ENCODE measurements around the gene ATE1.
"Not testable (repeated sequence)": the region's sequence is repeated elsewhere in the genome, so short reads cannot be mapped to it uniquely, and the experiment has no call there.

Gene ATE1

DNA sequence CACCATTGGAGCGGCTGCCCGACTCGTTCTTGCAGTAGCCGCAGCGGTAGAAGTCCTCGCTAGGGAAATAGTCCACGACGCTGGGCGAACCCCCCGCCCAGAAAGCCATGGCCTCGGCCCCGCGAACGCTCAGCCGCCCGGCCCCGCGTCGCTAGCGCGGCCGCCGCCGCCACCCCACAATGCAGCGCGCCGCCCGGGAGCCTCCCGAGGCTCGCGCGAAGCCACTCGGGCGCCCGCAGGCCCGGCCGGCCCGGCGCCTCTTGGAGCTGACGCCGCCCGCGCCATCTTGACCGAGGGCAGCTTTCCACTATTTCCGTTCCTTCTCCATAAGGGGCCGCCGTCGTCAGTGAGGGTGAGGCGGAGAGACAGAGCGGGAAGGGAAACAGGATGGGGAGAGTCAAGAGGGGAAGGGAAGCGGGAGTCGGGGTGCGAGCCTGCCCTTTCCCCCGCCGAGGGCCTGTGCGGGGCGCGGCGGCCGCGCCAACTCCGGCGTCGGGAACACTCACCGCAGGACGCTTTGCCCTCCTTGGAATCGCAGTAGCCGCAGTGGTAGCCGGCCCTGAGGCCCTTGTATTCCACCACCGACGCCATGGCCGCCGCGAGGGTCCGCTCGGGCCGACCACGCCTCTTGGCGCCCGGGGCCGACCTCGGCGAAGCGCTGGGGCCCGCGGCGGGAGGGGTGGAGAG is at the start of gene ATE1:
TSS of gene ATE1 (minus strand) at position 191 of the 687 bp plus-strand sequence. CDS start at position 109, 82 bp downstream.
- Histone ChIP-seq H3K4me3 (ENCODE audit: low read depth in 1 of 2, low read length in 2 of 2) (peak within 1 kb of the TSS; percentile 90 to 93), H3K4me1 (ENCODE audit: control insufficient read depth in 1 of 2, insufficient read depth in 2 of 2, low read length in 2 of 2) (peaks cover 0 to 16% of the 10 kb centered on the region in 2 donors), H3K9me3 (ENCODE audit: control insufficient read depth in 1 of 2, low read length in 2 of 2) (no peaks in the 10 kb centered on the region), H3K27me3 (ENCODE audit: low read depth, low read length) (no peaks in the 10 kb centered on the region), H3K27ac (ENCODE audit: low read length) (peak within 1 kb of the TSS; percentile 91), H3K36me3 (ENCODE audit: control insufficient read depth in 1 of 2, insufficient read depth in 2 of 2, low read length in 2 of 2) (peaks cover 0 to 2% of the 10 kb centered on the region in 2 donors)

- no peaks in the 10 kb centered on the region for H3K27me3 ChIP-seq (ENCODE audit: low read depth, low read length)
- no peaks in the 10 kb centered on the region for H3K9me3 ChIP-seq (ENCODE audit: control insufficient read depth in 1 of 2, low read length in 2 of 2)
- no peak overlapping the region for H3K27ac ChIP-seq (ENCODE audit: low read length)
- H3K4me3 ChIP-seq (ENCODE audit: low read depth in 1 of 2, low read length in 2 of 2), result no peak overlapping the region
- peaks cover 0 to 26% of the 10 kb centered on the region in 2 donors for H3K4me1 ChIP-seq (ENCODE audit: control insufficient read depth in 1 of 2, insufficient read depth in 2 of 2, low read length in 2 of 2)
- H3K36me3 ChIP-seq (ENCODE audit: control insufficient read depth in 1 of 2, insufficient read depth in 2 of 2, low read length in 2 of 2), result no peaks in the 10 kb centered on the region
Observed at GRCh38 chr10:121976607-121977006, 48.8 kb upstream of the ATE1 start.

DNA sequence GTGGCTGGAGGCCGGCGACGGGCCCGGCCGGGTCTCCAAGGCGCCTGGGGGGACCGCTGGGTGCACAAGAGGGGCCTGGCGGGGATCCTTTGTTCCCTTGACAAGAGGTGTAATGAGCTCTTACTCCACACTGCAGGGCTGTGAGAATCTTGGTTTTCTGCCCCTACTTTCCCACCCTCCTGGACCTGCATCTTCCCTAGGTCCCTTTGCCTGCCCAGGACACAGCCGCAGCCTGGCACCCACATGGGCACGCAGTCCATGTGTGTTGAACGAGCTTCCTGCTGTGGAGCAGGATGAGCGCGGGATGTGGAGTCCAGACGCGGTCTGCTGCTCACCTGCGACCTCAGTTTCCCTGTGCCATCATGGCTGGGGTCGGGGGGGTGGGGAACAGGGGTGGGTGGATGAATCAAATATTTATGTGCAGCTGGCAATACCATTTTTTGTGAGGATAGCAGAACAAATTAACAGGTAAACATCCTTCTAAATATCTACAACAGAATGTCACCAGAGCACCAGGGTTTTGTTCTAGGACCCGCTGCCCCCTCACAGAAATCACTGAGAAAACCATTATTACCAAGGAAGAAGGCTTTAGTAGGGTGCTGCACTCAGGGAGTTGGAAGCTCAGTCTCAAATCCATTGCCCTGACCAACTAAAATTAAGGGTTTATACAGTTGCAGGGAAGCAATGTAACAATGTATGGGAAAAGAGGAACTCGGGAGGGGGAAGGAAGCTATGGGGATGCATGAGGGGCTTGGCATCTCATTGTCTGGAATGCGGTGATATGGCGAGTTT is 47.7 kb upstream of the ATE1 start:
- H3K36me3 ChIP-seq (ENCODE audit: control insufficient read depth in 1 of 2, insufficient read depth in 2 of 2, low read length in 2 of 2), result peaks cover 0 to 2% of the 10 kb centered on the region in 2 donors
- no peaks in the 10 kb centered on the region for H3K9me3 ChIP-seq (ENCODE audit: control insufficient read depth in 1 of 2, low read length in 2 of 2)
- H3K4me3 ChIP-seq (ENCODE audit: low read depth in 1 of 2, low read length in 2 of 2), result peak overlapping the region; percentile 78 to 86
- H3K4me1 ChIP-seq (ENCODE audit: control insufficient read depth in 1 of 2, insufficient read depth in 2 of 2, low read length in 2 of 2), result peaks cover 0 to 26% of the 10 kb centered on the region in 2 donors
- no peaks in the 10 kb centered on the region for H3K27me3 ChIP-seq (ENCODE audit: low read depth, low read length)
- H3K27ac ChIP-seq (ENCODE audit: low read length), result peak overlapping the region; percentile 72

DNA sequence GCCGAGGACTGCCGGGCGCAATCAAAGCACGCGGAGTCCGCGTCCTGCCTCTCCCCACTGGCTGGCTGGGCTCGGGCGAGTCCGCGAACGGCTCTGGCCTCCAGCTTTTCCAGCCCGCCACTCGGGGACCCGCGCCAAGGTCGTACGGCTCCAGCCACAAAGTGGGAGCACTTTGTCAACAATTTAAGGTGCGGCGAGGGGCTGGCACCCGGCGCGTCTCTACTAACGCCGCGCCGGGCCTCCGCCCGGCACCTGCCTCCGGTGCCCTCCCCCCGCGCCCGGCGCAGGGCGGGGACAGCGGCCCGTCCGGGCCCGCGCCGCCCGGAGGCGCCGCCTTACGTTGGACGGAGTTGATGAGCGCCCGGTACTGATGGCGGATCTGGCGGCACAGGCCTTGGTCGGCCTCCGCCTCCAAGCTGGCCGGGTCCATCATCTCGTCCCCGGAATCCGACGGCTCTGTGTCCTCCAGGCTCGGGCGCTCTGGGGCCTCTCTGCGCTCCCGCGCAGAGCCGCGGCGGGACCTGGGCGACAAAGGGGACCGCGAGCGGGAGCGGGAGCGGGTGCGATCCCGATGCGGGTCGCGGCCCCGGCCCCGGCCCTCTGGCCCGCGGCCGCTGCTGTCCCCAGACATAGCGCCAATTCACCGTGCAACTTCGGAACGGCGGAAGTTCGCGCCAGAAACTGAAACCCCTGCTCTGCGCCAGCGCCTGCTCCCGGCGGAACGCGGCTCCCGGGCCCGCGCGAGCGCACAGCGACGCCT is 46.9 kb upstream of the ATE1 start, which contains the start of gene NSMCE4A:
TSS of gene NSMCE4A (minus strand) at position 683 of the 760 bp plus-strand sequence. CDS start at position 631, 52 bp downstream.
- peaks cover 0 to 26% of the 10 kb centered on the region in 2 donors for H3K4me1 ChIP-seq (ENCODE audit: control insufficient read depth in 1 of 2, insufficient read depth in 2 of 2, low read length in 2 of 2)
- no peaks in the 10 kb centered on the region for H3K27me3 ChIP-seq (ENCODE audit: low read depth, low read length)
- H3K9me3 ChIP-seq (ENCODE audit: control insufficient read depth in 1 of 2, low read length in 2 of 2), result no peaks in the 10 kb centered on the region
- H3K4me3 ChIP-seq (ENCODE audit: low read depth in 1 of 2, low read length in 2 of 2), result peak within 1 kb of the TSS; percentile 78 to 86
- peaks cover 4 to 5% of the 10 kb centered on the region in 2 donors for H3K36me3 ChIP-seq (ENCODE audit: control insufficient read depth in 1 of 2, insufficient read depth in 2 of 2, low read length in 2 of 2)
- H3K27ac ChIP-seq (ENCODE audit: low read length), result peak within 1 kb of the TSS; percentile 72

GRCh38 chr10:121974019-121974534 is 46.2 kb upstream of the ATE1 start:
- Histone ChIP-seq H3K4me1 (ENCODE audit: control insufficient read depth in 1 of 2, insufficient read depth in 2 of 2, low read length in 2 of 2) (peaks cover 0 to 26% of the 10 kb centered on the region in 2 donors), H3K27ac (ENCODE audit: low read length) (peak overlapping the region; percentile 72), H3K36me3 (ENCODE audit: control insufficient read depth in 1 of 2, insufficient read depth in 2 of 2, low read length in 2 of 2) (peaks cover 4 to 10% of the 10 kb centered on the region in 2 donors), H3K27me3 (ENCODE audit: low read depth, low read length) (no peaks in the 10 kb centered on the region), H3K9me3 (ENCODE audit: control insufficient read depth in 1 of 2, low read length in 2 of 2) (no peaks in the 10 kb centered on the region), H3K4me3 (ENCODE audit: low read depth in 1 of 2, low read length in 2 of 2) (peak overlapping the region; percentile 78 to 86)

GRCh38 chr10:121969086-121969485 is 41.3 kb upstream of the ATE1 start:
- H3K27ac ChIP-seq (ENCODE audit: low read length); H3K9me3 ChIP-seq (ENCODE audit: control insufficient read depth in 1 of 2, low read length in 2 of 2); H3K27me3 ChIP-seq (ENCODE audit: low read depth, low read length); H3K4me3 ChIP-seq (ENCODE audit: low read depth in 1 of 2, low read length in 2 of 2): not testable (repeated sequence)
- H3K36me3 ChIP-seq (ENCODE audit: control insufficient read depth in 1 of 2, insufficient read depth in 2 of 2, low read length in 2 of 2), result peaks cover 35 to 53% of the 10 kb centered on the region in 2 donors
- peaks cover 0 to 20% of the 10 kb centered on the region in 2 donors for H3K4me1 ChIP-seq (ENCODE audit: control insufficient read depth in 1 of 2, insufficient read depth in 2 of 2, low read length in 2 of 2)

- no peaks in the 10 kb centered on the region for H3K27me3 ChIP-seq (ENCODE audit: low read depth, low read length)
- H3K27ac ChIP-seq (ENCODE audit: low read length), result no peak overlapping the region
- H3K4me1 ChIP-seq (ENCODE audit: control insufficient read depth in 1 of 2, insufficient read depth in 2 of 2, low read length in 2 of 2), result no peaks in the 10 kb centered on the region
- no peaks in the 10 kb centered on the region for H3K9me3 ChIP-seq (ENCODE audit: control insufficient read depth in 1 of 2, low read length in 2 of 2)
- peaks cover 48 to 53% of the 10 kb centered on the region in 2 donors for H3K36me3 ChIP-seq (ENCODE audit: control insufficient read depth in 1 of 2, insufficient read depth in 2 of 2, low read length in 2 of 2)
- H3K4me3 ChIP-seq (ENCODE audit: low read depth in 1 of 2, low read length in 2 of 2), result no peak overlapping the region
Observed at GRCh38 chr10:121965996-121966395, 38.2 kb upstream of the ATE1 start.

DNA sequence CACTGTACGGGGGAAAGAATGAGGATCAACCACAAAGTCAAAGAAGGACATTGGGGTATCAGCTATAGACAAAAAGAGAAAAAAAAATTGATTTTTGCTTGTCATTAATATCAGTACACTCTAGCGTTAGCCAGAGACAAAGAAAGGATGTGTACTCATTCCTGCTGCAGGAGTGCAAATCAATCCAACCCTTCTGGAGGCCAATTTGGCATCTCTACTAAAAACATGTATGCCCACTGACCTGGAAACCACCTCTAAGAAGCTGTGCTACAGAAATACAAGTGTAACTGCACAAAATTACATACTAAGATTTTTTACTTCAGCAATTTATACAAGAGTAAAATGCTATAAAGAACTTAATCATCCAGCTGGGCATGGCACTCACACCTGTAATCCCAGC is 33.6 kb upstream of the ATE1 start:
- Histone ChIP-seq H3K27me3 (ENCODE audit: low read depth, low read length) (no peaks in the 10 kb centered on the region), H3K27ac (ENCODE audit: low read length) (no peak overlapping the region), H3K9me3 (ENCODE audit: control insufficient read depth in 1 of 2, low read length in 2 of 2) (no peaks in the 10 kb centered on the region), H3K36me3 (ENCODE audit: control insufficient read depth in 1 of 2, insufficient read depth in 2 of 2, low read length in 2 of 2) (peaks cover 40 to 42% of the 10 kb centered on the region in 2 donors), H3K4me1 (ENCODE audit: control insufficient read depth in 1 of 2, insufficient read depth in 2 of 2, low read length in 2 of 2) (no peaks in the 10 kb centered on the region), H3K4me3 (ENCODE audit: low read depth in 1 of 2, low read length in 2 of 2) (no peak overlapping the region)

DNA sequence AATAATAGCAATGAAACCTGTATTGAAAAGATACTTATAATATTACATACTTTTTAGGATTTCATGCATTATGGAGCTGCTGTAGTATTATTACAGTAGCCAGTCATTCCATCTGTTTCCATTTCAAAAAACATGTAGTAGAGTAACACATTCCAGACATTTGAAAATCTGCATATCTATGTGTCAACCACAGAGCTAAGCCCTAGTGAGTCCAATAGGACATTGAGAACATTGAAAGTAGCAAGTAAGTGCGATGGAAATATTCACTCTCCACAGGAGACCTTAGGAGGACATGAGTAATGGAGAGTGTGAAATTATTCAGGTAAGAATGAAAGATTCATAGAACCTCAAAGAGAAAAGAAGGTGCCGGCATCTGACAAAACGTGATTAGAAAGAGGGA is 31.8 kb upstream of the ATE1 start:
- Histone ChIP-seq H3K4me1 (ENCODE audit: control insufficient read depth in 1 of 2, insufficient read depth in 2 of 2, low read length in 2 of 2) (no peaks in the 10 kb centered on the region), H3K27ac (ENCODE audit: low read length) (no peak overlapping the region), H3K9me3 (ENCODE audit: control insufficient read depth in 1 of 2, low read length in 2 of 2) (no peaks in the 10 kb centered on the region), H3K27me3 (ENCODE audit: low read depth, low read length) (no peaks in the 10 kb centered on the region), H3K4me3 (ENCODE audit: low read depth in 1 of 2, low read length in 2 of 2) (no peak overlapping the region), H3K36me3 (ENCODE audit: control insufficient read depth in 1 of 2, insufficient read depth in 2 of 2, low read length in 2 of 2) (peaks cover 24 to 37% of the 10 kb centered on the region in 2 donors)

DNA sequence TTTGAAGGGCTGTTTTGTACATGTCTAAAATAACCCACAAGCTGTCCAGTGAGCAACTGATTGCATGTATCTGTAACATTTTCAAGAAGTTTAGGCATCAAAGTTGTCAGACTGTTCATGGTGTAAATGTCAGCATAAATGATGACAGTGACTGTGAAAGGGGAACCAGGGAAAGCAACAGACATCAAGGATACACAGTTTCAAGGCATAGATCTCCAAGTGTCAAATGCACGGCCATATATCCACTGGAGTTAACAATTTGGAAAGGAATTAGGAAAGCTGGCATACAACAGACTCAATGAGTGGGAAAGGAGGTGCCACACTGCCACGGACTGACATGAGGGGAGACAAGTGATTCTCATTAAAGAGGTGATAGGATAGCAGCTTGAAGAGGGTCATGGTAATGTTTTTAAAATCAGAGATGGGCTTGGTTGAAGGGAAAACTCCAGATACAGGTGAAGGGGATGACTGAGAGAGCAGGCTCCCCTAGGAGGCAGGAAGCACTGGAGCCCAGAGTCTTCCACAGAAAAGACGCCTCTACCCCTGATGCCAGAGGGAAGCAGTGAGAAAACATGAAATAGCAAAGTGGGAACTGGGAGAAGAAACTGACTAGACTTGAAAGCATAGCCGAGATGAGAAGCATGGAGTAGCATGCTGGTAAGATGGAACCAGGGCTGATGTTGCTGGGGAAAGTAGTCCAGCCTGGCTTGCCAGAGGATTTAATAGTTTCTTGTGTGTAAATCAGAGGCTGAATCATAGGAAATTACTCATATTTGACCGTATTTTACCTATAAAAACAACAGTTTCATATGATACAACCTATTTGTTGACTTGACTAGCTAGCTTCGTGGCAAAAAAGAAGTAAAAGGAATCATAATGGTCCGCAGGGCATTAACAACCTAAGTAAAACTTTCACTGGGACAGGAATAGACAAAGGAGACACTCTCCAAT is 28.6 kb upstream of the ATE1 start:
- Histone ChIP-seq H3K9me3 (ENCODE audit: control insufficient read depth in 1 of 2, low read length in 2 of 2) (no peaks in the 10 kb centered on the region), H3K27ac (ENCODE audit: low read length) (no peak overlapping the region), H3K36me3 (ENCODE audit: control insufficient read depth in 1 of 2, insufficient read depth in 2 of 2, low read length in 2 of 2) (peaks cover 13 to 37% of the 10 kb centered on the region in 2 donors), H3K4me1 (ENCODE audit: control insufficient read depth in 1 of 2, insufficient read depth in 2 of 2, low read length in 2 of 2) (no peaks in the 10 kb centered on the region), H3K27me3 (ENCODE audit: low read depth, low read length) (no peaks in the 10 kb centered on the region), H3K4me3 (ENCODE audit: low read depth in 1 of 2, low read length in 2 of 2) (no peak overlapping the region)
